ENCODE data around the gene ADORA1. TPM values are rescaled to one million over a fixed set of nuclear protein-coding genes. Genes with fewer than 3 reads are reported as not detected.

ADORA1 gene
- total and polyA plus RNA-seq, 5 experiments from 2014 or later, result not detected

- no peak overlapping the region for H3K27ac Mint-ChIP-seq
- H3K9me3 Mint-ChIP-seq, result no peaks in the 10 kb centered on the region
- H3K4me3 Mint-ChIP-seq, result no peak overlapping the region
- H3K36me3 Mint-ChIP-seq, result no peaks in the 10 kb centered on the region
- peaks cover 0 to 3% (median under 1%) of the 10 kb centered on the region in 4 donors for H3K4me1 Mint-ChIP-seq
- POLR2A ChIA-PET, result no interaction called here
- ATAC-seq (no peak), DNase-seq (no peak)
- H3K27me3 Mint-ChIP-seq, result peaks cover 4 to 29% (median 12%) of the 10 kb centered on the region in 5 donors
Measured at GRCh38 chr1:203201516-203202205, 74.1 kb downstream of the ADORA1 start.

- Mint-ChIP-seq H3K4me1 (peaks cover 0 to 3% (median 1%) of the 10 kb centered on the region in 4 donors), H3K27ac (peak overlapping the region in 1 of 10 donors; percentile 65), H3K36me3 (no peaks in the 10 kb centered on the region), H3K27me3 (peaks cover 4 to 23% (median 12%) of the 10 kb centered on the region in 5 donors), H3K4me3 (no peak overlapping the region), H3K9me3 (no peaks in the 10 kb centered on the region)
- ATAC-seq, result no peak
- DNase-seq, result no peak
- POLR2A ChIA-PET, result no interaction called here
Measured at GRCh38 chr1:203202431-203203245, 75.1 kb downstream of the ADORA1 start.

- ATAC-seq (no peak), DNase-seq (no peak)
- POLR2A ChIA-PET, result no interaction called here
- H3K27me3 Mint-ChIP-seq, result peaks cover 4 to 21% (median 12%) of the 10 kb centered on the region in 5 donors
- H3K4me3 Mint-ChIP-seq, result no peak overlapping the region
- H3K9me3 Mint-ChIP-seq, result no peaks in the 10 kb centered on the region
- no peaks in the 10 kb centered on the region for H3K36me3 Mint-ChIP-seq
- peaks cover 0 to 3% (median 1%) of the 10 kb centered on the region in 4 donors for H3K4me1 Mint-ChIP-seq
- H3K27ac Mint-ChIP-seq, result no peak overlapping the region
Measured at GRCh38 chr1:203204756-203205155, 77.2 kb downstream of the ADORA1 start.

GRCh38 chr1:203206129-203206687 is 78.7 kb downstream of the ADORA1 start:
- no peak for DNase-seq
- no peak for ATAC-seq
- H3K36me3 Mint-ChIP-seq, result no peaks in the 10 kb centered on the region
- H3K4me1 Mint-ChIP-seq, result peaks cover 0 to 3% (median under 1%) of the 10 kb centered on the region in 4 donors
- H3K4me3 Mint-ChIP-seq, result no peak overlapping the region
- H3K27ac Mint-ChIP-seq, result no peak overlapping the region
- peaks cover 2 to 8% (median 7%) of the 10 kb centered on the region in 5 donors for H3K27me3 Mint-ChIP-seq
- POLR2A ChIA-PET, result no interaction called here
- H3K9me3 Mint-ChIP-seq, result no peaks in the 10 kb centered on the region

GRCh38 chr1:203207751-203208150 is 80.2 kb downstream of the ADORA1 start:
- no peak for DNase-seq
- H3K4me3 Mint-ChIP-seq, result no peak overlapping the region
- peaks cover 0 to 2% (median under 1%) of the 10 kb centered on the region in 5 donors for H3K27me3 Mint-ChIP-seq
- POLR2A ChIA-PET, result interaction anchor here (0.9 kb wide), 1 partner anchor 8 kb away, joined by 3 read pairs; no protein-coding TSS in a partner anchor
- H3K9me3 Mint-ChIP-seq, result no peaks in the 10 kb centered on the region
- ATAC-seq, result no peak
- peaks cover 0 to 1% (median 0%) of the 10 kb centered on the region in 4 donors for H3K4me1 Mint-ChIP-seq
- no peak overlapping the region for H3K27ac Mint-ChIP-seq
- H3K36me3 Mint-ChIP-seq, result no peaks in the 10 kb centered on the region

- Mint-ChIP-seq H3K9me3 (no peaks in the 10 kb centered on the region), H3K36me3 (no peaks in the 10 kb centered on the region), H3K4me3 (no peak overlapping the region), H3K4me1 (peaks cover 0 to 1% (median 0%) of the 10 kb centered on the region in 4 donors), H3K27ac (no peak overlapping the region), H3K27me3 (peaks cover 0 to 5% (median 0%) of the 10 kb centered on the region in 5 donors)
- POLR2A ChIA-PET, result interaction anchor here (0.9 kb wide), 1 partner anchor 8 kb away, joined by 3 read pairs; no protein-coding TSS in a partner anchor
- DNase-seq, result no peak
- no peak for ATAC-seq
Measured at GRCh38 chr1:203208181-203208580, 80.7 kb downstream of the ADORA1 start.

- no peak overlapping the region for H3K4me3 Mint-ChIP-seq
- no peak overlapping the region for H3K27ac Mint-ChIP-seq
- ATAC-seq (no peak), DNase-seq (no peak)
- H3K36me3 Mint-ChIP-seq, result no peaks in the 10 kb centered on the region
- peaks cover 0 to 4% (median 2%) of the 10 kb centered on the region in 4 donors for H3K4me1 Mint-ChIP-seq
- H3K9me3 Mint-ChIP-seq, result no peaks in the 10 kb centered on the region
- peaks cover 0 to 5% (median 0%) of the 10 kb centered on the region in 5 donors for H3K27me3 Mint-ChIP-seq
- POLR2A ChIA-PET, result no interaction called here
Measured at GRCh38 chr1:203210350-203210749, 82.8 kb downstream of the ADORA1 start.

- no peak overlapping the region for H3K4me3 Mint-ChIP-seq
- POLR2A ChIA-PET, result no interaction called here
- peaks cover 0 to 5% (median 0%) of the 10 kb centered on the region in 5 donors for H3K27me3 Mint-ChIP-seq
- DNase-seq, result no peak
- H3K9me3 Mint-ChIP-seq, result no peaks in the 10 kb centered on the region
- peaks cover 0 to 5% (median 3%) of the 10 kb centered on the region in 4 donors for H3K4me1 Mint-ChIP-seq
- no peaks in the 10 kb centered on the region for H3K36me3 Mint-ChIP-seq
- no peak overlapping the region for H3K27ac Mint-ChIP-seq
- ATAC-seq, result no peak
Measured at GRCh38 chr1:203210988-203211387, 83.5 kb downstream of the ADORA1 start.

- DNase-seq, result no peak
- H3K27me3 Mint-ChIP-seq, result peaks cover 0 to 11% (median 6%) of the 10 kb centered on the region in 5 donors
- no peaks in the 10 kb centered on the region for H3K36me3 Mint-ChIP-seq
- peaks cover 1 to 8% (median 7%) of the 10 kb centered on the region in 4 donors for H3K4me1 Mint-ChIP-seq
- no peak overlapping the region for H3K27ac Mint-ChIP-seq
- no peak overlapping the region for H3K4me3 Mint-ChIP-seq
- POLR2A ChIA-PET, result no interaction called here
- ATAC-seq, result no peak
- no peaks in the 10 kb centered on the region for H3K9me3 Mint-ChIP-seq
Measured at GRCh38 chr1:203211812-203212211, 84.3 kb downstream of the ADORA1 start.

GRCh38 chr1:203213126-203213525 is 85.6 kb downstream of the ADORA1 start:
- Mint-ChIP-seq H3K27me3 (peaks cover 0 to 13% (median 9%) of the 10 kb centered on the region in 5 donors), H3K36me3 (no peaks in the 10 kb centered on the region), H3K9me3 (no peaks in the 10 kb centered on the region), H3K4me3 (no peak overlapping the region), H3K27ac (no peak overlapping the region), H3K4me1 (peaks cover 1 to 7% (median 7%) of the 10 kb centered on the region in 4 donors)
- POLR2A ChIA-PET, result no interaction called here
- DNase-seq (no peak), ATAC-seq (no peak)

GRCh38 chr1:203214871-203215270 is 87.3 kb downstream of the ADORA1 start:
- POLR2A ChIA-PET, result no interaction called here
- H3K36me3 Mint-ChIP-seq, result no peaks in the 10 kb centered on the region
- H3K4me3 Mint-ChIP-seq, result no peak overlapping the region
- H3K9me3 Mint-ChIP-seq, result no peaks in the 10 kb centered on the region
- peaks cover 0 to 21% (median 13%) of the 10 kb centered on the region in 5 donors for H3K27me3 Mint-ChIP-seq
- DNase-seq (no peak), ATAC-seq (no peak)
- peak overlapping the region in 1 of 10 donors; percentile 65 for H3K27ac Mint-ChIP-seq
- H3K4me1 Mint-ChIP-seq, result peaks cover 1 to 7% (median 7%) of the 10 kb centered on the region in 4 donors

- ATAC-seq (no peak), DNase-seq (no peak)
- no peaks in the 10 kb centered on the region for H3K36me3 Mint-ChIP-seq
- peaks cover 0 to 21% (median 13%) of the 10 kb centered on the region in 5 donors for H3K27me3 Mint-ChIP-seq
- no peaks in the 10 kb centered on the region for H3K9me3 Mint-ChIP-seq
- H3K4me1 Mint-ChIP-seq, result peaks cover 1 to 7% (median 7%) of the 10 kb centered on the region in 4 donors
- no peak overlapping the region for H3K4me3 Mint-ChIP-seq
- POLR2A ChIA-PET, result interaction anchor here (1.0 kb wide), 1 partner anchor 7 kb away, joined by 3 read pairs; no protein-coding TSS in a partner anchor
- no peak overlapping the region for H3K27ac Mint-ChIP-seq
Measured at GRCh38 chr1:203215573-203215972, 88.0 kb downstream of the ADORA1 start.

Measured in naive thymus-derived CD8-positive, alpha-beta T cell (primary cell).